Endothelial cell of umbilical vein (primary cell): Measurements from ENCODE around the gene TTC29.

Source experiments
- EZH2 ChIP-seq: IDR thresholded peaks from 2 replicates; pipeline ENCODE4 v1.6.1; 2012; ENCODE audit warnings: borderline replicate concordance, low read depth, mild to moderate bottlenecking, moderate library complexity, low read length, inconsistent platforms; ENCODE audit not compliant: severe bottlenecking
- GATA2 ChIP-seq: IDR thresholded peaks from 2 replicates; pipeline ENCODE4 v1.7.0; 2011; ENCODE audit warnings: low read depth, mild to moderate bottlenecking, moderate library complexity, mixed read lengths, low read length; ENCODE audit not compliant: insufficient read length, insufficient read depth
- MYC ChIP-seq: IDR thresholded peaks from one replicate; pipeline ENCODE4 v1.6.1; 2011; ENCODE audit warnings: mild to moderate bottlenecking, low read depth, low read length
- POLR2A ChIP-seq: IDR thresholded peaks from 2 replicates; pipeline ENCODE4 v1.6.1; 2012; ENCODE audit warnings: low read depth, mild to moderate bottlenecking, control low read depth, low read length
- POLR2AphosphoS5 ChIP-seq: IDR thresholded peaks from 2 replicates; pipeline ENCODE4 v1.6.1; 2012; ENCODE audit warnings: low read depth, mild to moderate bottlenecking, control low read depth, low read length, moderate library complexity; ENCODE audit not compliant: insufficient read depth
- TF ChIP-seq, protein P1 (sequence below), 2 donors: IDR thresholded peaks; 1 replicate in 1 of 2; 2 replicates in 1 of 2; pipeline ENCODE4 v1.5.1; 2011; ENCODE audit warnings: low read length in 2 of 2, mild to moderate bottlenecking in 2 of 2, moderate library complexity in 2 of 2, control low read depth in 1 of 2, inconsistent platforms in 1 of 2, low read depth in 1 of 2; ENCODE audit not compliant: insufficient read depth in 1 of 2; ENCODE audit errors: extremely low read depth in 1 of 2

DNA sequence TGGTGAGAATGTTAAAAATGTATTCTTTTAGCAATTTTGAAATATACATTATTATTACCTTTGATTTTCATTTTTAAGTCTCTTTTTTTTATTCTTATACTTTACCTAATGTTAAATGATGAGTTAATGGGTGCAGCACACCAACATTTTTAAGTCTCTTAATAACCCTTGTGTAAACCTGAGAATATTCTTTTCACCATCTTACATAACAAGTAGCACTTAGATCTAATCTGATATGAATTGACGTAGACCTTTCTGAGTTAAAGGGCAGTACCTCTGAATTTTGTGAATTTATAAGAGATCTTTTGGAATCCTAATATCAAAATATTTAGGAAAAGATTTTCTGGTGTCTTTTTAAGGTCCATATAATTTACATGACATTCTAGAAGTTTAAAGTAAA is 110.6 kb downstream of the TTC29 start:
- TF ChIP-seq, protein P1, sequence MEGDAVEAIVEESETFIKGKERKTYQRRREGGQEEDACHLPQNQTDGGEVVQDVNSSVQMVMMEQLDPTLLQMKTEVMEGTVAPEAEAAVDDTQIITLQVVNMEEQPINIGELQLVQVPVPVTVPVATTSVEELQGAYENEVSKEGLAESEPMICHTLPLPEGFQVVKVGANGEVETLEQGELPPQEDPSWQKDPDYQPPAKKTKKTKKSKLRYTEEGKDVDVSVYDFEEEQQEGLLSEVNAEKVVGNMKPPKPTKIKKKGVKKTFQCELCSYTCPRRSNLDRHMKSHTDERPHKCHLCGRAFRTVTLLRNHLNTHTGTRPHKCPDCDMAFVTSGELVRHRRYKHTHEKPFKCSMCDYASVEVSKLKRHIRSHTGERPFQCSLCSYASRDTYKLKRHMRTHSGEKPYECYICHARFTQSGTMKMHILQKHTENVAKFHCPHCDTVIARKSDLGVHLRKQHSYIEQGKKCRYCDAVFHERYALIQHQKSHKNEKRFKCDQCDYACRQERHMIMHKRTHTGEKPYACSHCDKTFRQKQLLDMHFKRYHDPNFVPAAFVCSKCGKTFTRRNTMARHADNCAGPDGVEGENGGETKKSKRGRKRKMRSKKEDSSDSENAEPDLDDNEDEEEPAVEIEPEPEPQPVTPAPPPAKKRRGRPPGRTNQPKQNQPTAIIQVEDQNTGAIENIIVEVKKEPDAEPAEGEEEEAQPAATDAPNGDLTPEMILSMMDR (IDR thresholded peaks at IDR 0.05; ENCODE audit: extremely low read depth in 1 of 2, insufficient read depth in 1 of 2, low read depth in 1 of 2, low read length in 2 of 2) = no peak
- TF ChIP-seq POLR2A = no peak
- no peak for TF ChIP-seq EZH2
- TF ChIP-seq GATA2 = no peak
- no peak for TF ChIP-seq POLR2AphosphoS5
- TF ChIP-seq MYC = no peak
